ENCODE data around the gene STT3A.

- TF ChIP-seq CTCF (IDR thresholded peaks at IDR 0.05): no peak
- TF ChIP-seq POLR2AphosphoS5 (IDR thresholded peaks at IDR 0.05): no peak
These were observed 77.5 kb downstream of the STT3A start for GRCh38 chr11:125670172-125670571.
